Adipocyte (in vitro differentiated cells): ENCODE data around the gene ACO1.

ENCODE experiments used
- DNase-seq: peaks from one replicate; pipeline ENCODE4 v3.0.0-alpha.2; 2015; ENCODE audit warnings: low read depth
- H3K27me3 ChIP-seq: replicated peaks from 2 replicates; pipeline ENCODE4 v1.7.0; 2013; ENCODE audit warnings: mild to moderate bottlenecking, low read length, moderate library complexity; ENCODE audit not compliant: control insufficient read depth, insufficient read depth
- H3K36me3 ChIP-seq: 2 replicates; pipeline ENCODE4 v1.7.0; 2013; ENCODE audit warnings: low read length, mild to moderate bottlenecking, moderate library complexity; ENCODE audit not compliant: control insufficient read depth, insufficient read depth, severe bottlenecking
- H3K4me1 ChIP-seq: 2 replicates; pipeline ENCODE4 v1.7.0; 2013; ENCODE audit warnings: mild to moderate bottlenecking, low read length, moderate library complexity; ENCODE audit not compliant: control insufficient read depth, insufficient read depth
- H3K4me3 ChIP-seq: 2 replicates; pipeline ENCODE4 v1.7.0; 2013; ENCODE audit warnings: mild to moderate bottlenecking, low read length, moderate library complexity
- H3K9ac ChIP-seq: 2 replicates; pipeline ENCODE4 v1.7.0; 2013; ENCODE audit warnings: mild to moderate bottlenecking, low read length, moderate library complexity
- H3K9me3 ChIP-seq: 2 replicates; pipeline ENCODE4 v1.7.0; 2013; ENCODE audit warnings: mild to moderate bottlenecking, low read length, moderate library complexity; ENCODE audit not compliant: control insufficient read depth

ACO1 gene

GRCh38 chr9:32384002-32384363 lies 460 bp upstream of the ACO1 start:
- Histone ChIP-seq H3K9me3 (no peaks in the 10 kb centered on the region), H3K9ac (peak overlapping the region; percentile 99), H3K27me3 (no peaks in the 10 kb centered on the region), H3K4me3 (peak overlapping the region; percentile 97), H3K36me3 (peaks cover 17% of the 10 kb centered on the region), H3K4me1 (peaks cover 46% of the 10 kb centered on the region)
- DNase-seq = no peak

GRCh38 chr9:32385152-32385884 lies 875 bp downstream of the ACO1 start:
- peak; percentile 70 for DNase-seq
- Histone ChIP-seq H3K9me3 (no peaks in the 10 kb centered on the region), H3K4me3 (peak overlapping the region; percentile 97), H3K4me1 (peaks cover 56% of the 10 kb centered on the region), H3K36me3 (peaks cover 24% of the 10 kb centered on the region), H3K27me3 (no peaks in the 10 kb centered on the region), H3K9ac (peak overlapping the region; percentile 99)

- peak overlapping the region; percentile 99 for H3K9ac ChIP-seq
- H3K9me3 ChIP-seq = no peaks in the 10 kb centered on the region
- no peak for DNase-seq
- H3K4me1 ChIP-seq = peaks cover 57% of the 10 kb centered on the region
- peaks cover 27% of the 10 kb centered on the region for H3K36me3 ChIP-seq
- no peaks in the 10 kb centered on the region for H3K27me3 ChIP-seq
- peak overlapping the region; percentile 97 for H3K4me3 ChIP-seq
Observed at GRCh38 chr9:32385885-32386283, 1.4 kb downstream of the ACO1 start.

- peak overlapping the region; percentile 97 for H3K4me3 ChIP-seq
- no peak overlapping the region for H3K9ac ChIP-seq
- DNase-seq = no peak
- no peaks in the 10 kb centered on the region for H3K9me3 ChIP-seq
- H3K27me3 ChIP-seq = no peaks in the 10 kb centered on the region
- H3K36me3 ChIP-seq = peaks cover 39% of the 10 kb centered on the region
- H3K4me1 ChIP-seq = peaks cover 57% of the 10 kb centered on the region
Observed at GRCh38 chr9:32387256-32387655, 2.8 kb downstream of the ACO1 start.

GRCh38 chr9:32389365-32389764 lies 4.9 kb downstream of the ACO1 start:
- Histone ChIP-seq H3K27me3 (no peaks in the 10 kb centered on the region), H3K36me3 (peaks cover 48% of the 10 kb centered on the region), H3K9ac (peak overlapping the region; percentile 15), H3K4me1 (peaks cover 54% of the 10 kb centered on the region), H3K9me3 (no peaks in the 10 kb centered on the region), H3K4me3 (no peak overlapping the region)
- DNase-seq = no peak

- Histone ChIP-seq H3K4me1 (peaks cover 62% of the 10 kb centered on the region), H3K9ac (no peak overlapping the region), H3K9me3 (no peaks in the 10 kb centered on the region), H3K36me3 (peaks cover 36% of the 10 kb centered on the region), H3K27me3 (no peaks in the 10 kb centered on the region), H3K4me3 (no peak overlapping the region)
- DNase-seq = no peak
Observed at GRCh38 chr9:32393911-32394310, 9.5 kb downstream of the ACO1 start.

- Histone ChIP-seq H3K9me3 (no peaks in the 10 kb centered on the region), H3K9ac (no peak overlapping the region), H3K36me3 (peaks cover 36% of the 10 kb centered on the region), H3K4me1 (peaks cover 64% of the 10 kb centered on the region), H3K4me3 (no peak overlapping the region), H3K27me3 (no peaks in the 10 kb centered on the region)
- no peak for DNase-seq
Observed at GRCh38 chr9:32394381-32395049, 10.1 kb downstream of the ACO1 start.

GRCh38 chr9:32395510-32396216 lies 11.2 kb downstream of the ACO1 start:
- Histone ChIP-seq H3K4me1 (peaks cover 59% of the 10 kb centered on the region), H3K27me3 (no peaks in the 10 kb centered on the region), H3K4me3 (peak overlapping the region; percentile 56), H3K36me3 (peaks cover 30% of the 10 kb centered on the region), H3K9ac (peak overlapping the region; percentile 62), H3K9me3 (no peaks in the 10 kb centered on the region)
- peak; percentile 92 for DNase-seq

GRCh38 chr9:32398207-32398606 lies 13.8 kb downstream of the ACO1 start:
- no peak overlapping the region for H3K9ac ChIP-seq
- H3K36me3 ChIP-seq = peaks cover 33% of the 10 kb centered on the region
- H3K4me1 ChIP-seq = peaks cover 80% of the 10 kb centered on the region
- H3K4me3 ChIP-seq = no peak overlapping the region
- no peaks in the 10 kb centered on the region for H3K27me3 ChIP-seq
- no peak for DNase-seq
- H3K9me3 ChIP-seq = no peaks in the 10 kb centered on the region

- Histone ChIP-seq H3K4me3 (no peak overlapping the region), H3K4me1 (peaks cover 76% of the 10 kb centered on the region), H3K27me3 (no peaks in the 10 kb centered on the region), H3K9me3 (no peaks in the 10 kb centered on the region), H3K36me3 (peaks cover 31% of the 10 kb centered on the region), H3K9ac (no peak overlapping the region)
- DNase-seq = no peak
Observed at GRCh38 chr9:32399110-32399815, 14.8 kb downstream of the ACO1 start.

- no peak for DNase-seq
- Histone ChIP-seq H3K27me3 (no peaks in the 10 kb centered on the region), H3K9me3 (peaks cover 13% of the 10 kb centered on the region), H3K36me3 (peaks cover 52% of the 10 kb centered on the region), H3K4me3 (no peak overlapping the region), H3K4me1 (peaks cover 55% of the 10 kb centered on the region), H3K9ac (no peak overlapping the region)
Observed at GRCh38 chr9:32401488-32401887, 17.0 kb downstream of the ACO1 start.
